SW 1271 (cell line): Measurements from ENCODE around the gene RAB3GAP2.
"Not testable (repeated sequence)": the region's sequence is repeated elsewhere in the genome, so short reads cannot be mapped to it uniquely, and the experiment has no call there.

Experiments
- DNase-seq, 2 experiments: peaks; one replicate each; lab custom pipeline; 2025; lab: John Stamatoyannopoulos, UW

The RAB3GAP2 gene

GRCh38 chr1:220144051-220144450, 128.2 kb downstream of the RAB3GAP2 start:
- DNase-seq: no peak

- no peak for DNase-seq
Observed at GRCh38 chr1:220139966-220140365, 132.3 kb downstream of the RAB3GAP2 start.

GRCh38 chr1:220137019-220137786, 135.1 kb downstream of the RAB3GAP2 start:
- no peak for DNase-seq

- DNase-seq: no peak
Observed at GRCh38 chr1:220135755-220136154, 136.5 kb downstream of the RAB3GAP2 start.

GRCh38 chr1:220129479-220130210, 142.6 kb downstream of the RAB3GAP2 start:
- no peak for DNase-seq

GRCh38 chr1:220127076-220127475, 145.2 kb downstream of the RAB3GAP2 start:
- DNase-seq: no peak

- no peak for DNase-seq
Observed at GRCh38 chr1:220124542-220124941, 147.7 kb downstream of the RAB3GAP2 start.

GRCh38 chr1:220123889-220124288, 148.4 kb downstream of the RAB3GAP2 start:
- DNase-seq: no peak

- DNase-seq: no peak
Observed at GRCh38 chr1:220123066-220123465, 149.2 kb downstream of the RAB3GAP2 start.

GRCh38 chr1:220121791-220122530, 150.3 kb downstream of the RAB3GAP2 start:
- no peak for DNase-seq

- DNase-seq: no peak
Observed at GRCh38 chr1:220119043-220119512, 153.2 kb downstream of the RAB3GAP2 start.

GRCh38 chr1:220113136-220113695, 159.0 kb downstream of the RAB3GAP2 start:
- DNase-seq: no peak

- DNase-seq: not testable (repeated sequence)
Observed at GRCh38 chr1:220112600-220112999, 159.7 kb downstream of the RAB3GAP2 start.

GRCh38 chr1:220110473-220110872, 161.8 kb downstream of the RAB3GAP2 start:
- DNase-seq: not testable (repeated sequence)

- DNase-seq: no peak
Observed at GRCh38 chr1:220099826-220100225, 172.4 kb downstream of the RAB3GAP2 start.
